Measurements from ENCODE around the gene TH. TPM values are rescaled to one million over a fixed set of nuclear protein-coding genes. Genes with fewer than 3 reads are reported as not detected.
A peak's percentile ranks its signal among the peaks of the same experiment; 100 is the strongest.

The TH gene
- total RNA-seq, 1 experiment from 2014 or later = not detected

DNA sequence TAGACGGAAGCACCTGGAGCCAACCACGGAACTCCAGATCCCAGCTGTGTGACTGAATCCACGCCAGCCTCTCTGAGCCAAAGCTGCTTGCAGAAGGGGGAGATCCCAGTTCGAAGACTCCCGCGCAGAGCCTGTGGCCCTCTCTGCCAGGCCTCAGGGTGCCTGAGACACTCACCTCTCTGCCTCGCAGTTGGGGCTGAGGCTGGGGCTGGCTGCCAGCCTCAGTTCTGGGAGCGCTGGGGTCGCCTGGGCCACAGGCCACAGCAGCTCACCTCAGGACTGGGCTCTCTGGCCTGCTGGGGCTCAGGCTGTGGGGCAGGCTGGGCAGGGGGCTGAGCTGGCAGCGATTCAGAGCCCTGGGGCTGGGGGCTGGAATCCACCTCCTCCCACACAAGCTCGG, 24.2 kb downstream of the TH start:
- Histone ChIP-seq H3K4me3 (ENCODE audit: low read depth, low read length) (no peak overlapping the region), H3K36me3 (ENCODE audit: control insufficient read depth, insufficient read depth, low read length) (no peaks in the 10 kb centered on the region), H3K9me3 (no peaks in the 10 kb centered on the region), H3K4me1 (peaks cover 5% of the 10 kb centered on the region), H3K27me3 (replicated peaks; ENCODE audit: control insufficient read depth, insufficient read depth, low read length) (peaks cover 2% of the 10 kb centered on the region)
- Mint-ChIP-seq H3K27ac (ENCODE audit: unreplicated experiment) (no peak overlapping the region), H3K4me3 (ENCODE audit: unreplicated experiment) (no peak overlapping the region), H3K9me3 (ENCODE audit: unreplicated experiment) (no peaks in the 10 kb centered on the region), H3K36me3 (ENCODE audit: insufficient read depth, unreplicated experiment) (peaks cover 6% of the 10 kb centered on the region), H3K27me3 (ENCODE audit: insufficient read depth, unreplicated experiment) (peaks cover 15% of the 10 kb centered on the region), H3K4me1 (ENCODE audit: low read depth, unreplicated experiment) (peaks cover 5% of the 10 kb centered on the region)
- ChIA-PET POLR2A (no interaction called here), CTCF (interaction anchor here (0.7 to 11.5 kb wide), 9 partner anchors 9 to 455 kb away, joined by 3 to 168 read pairs (median 11); partner anchors contain the start of gene INS)
- TF ChIP-seq, protein P1, sequence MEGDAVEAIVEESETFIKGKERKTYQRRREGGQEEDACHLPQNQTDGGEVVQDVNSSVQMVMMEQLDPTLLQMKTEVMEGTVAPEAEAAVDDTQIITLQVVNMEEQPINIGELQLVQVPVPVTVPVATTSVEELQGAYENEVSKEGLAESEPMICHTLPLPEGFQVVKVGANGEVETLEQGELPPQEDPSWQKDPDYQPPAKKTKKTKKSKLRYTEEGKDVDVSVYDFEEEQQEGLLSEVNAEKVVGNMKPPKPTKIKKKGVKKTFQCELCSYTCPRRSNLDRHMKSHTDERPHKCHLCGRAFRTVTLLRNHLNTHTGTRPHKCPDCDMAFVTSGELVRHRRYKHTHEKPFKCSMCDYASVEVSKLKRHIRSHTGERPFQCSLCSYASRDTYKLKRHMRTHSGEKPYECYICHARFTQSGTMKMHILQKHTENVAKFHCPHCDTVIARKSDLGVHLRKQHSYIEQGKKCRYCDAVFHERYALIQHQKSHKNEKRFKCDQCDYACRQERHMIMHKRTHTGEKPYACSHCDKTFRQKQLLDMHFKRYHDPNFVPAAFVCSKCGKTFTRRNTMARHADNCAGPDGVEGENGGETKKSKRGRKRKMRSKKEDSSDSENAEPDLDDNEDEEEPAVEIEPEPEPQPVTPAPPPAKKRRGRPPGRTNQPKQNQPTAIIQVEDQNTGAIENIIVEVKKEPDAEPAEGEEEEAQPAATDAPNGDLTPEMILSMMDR (IDR thresholded peaks at IDR 0.05; ENCODE audit: insufficient read depth in 1 of 2, low read depth in 1 of 2, low read length in 1 of 2, severe bottlenecking in 1 of 2, unreplicated experiment in 1 of 2) = no peak
- intact Hi-C loops (cut with micrococcal nuclease; ENCODE audit: unreplicated experiment) = no loop called here
- BruUV-seq (replicated peaks) = no TSS peak
- no peak for DNase-seq

DNA sequence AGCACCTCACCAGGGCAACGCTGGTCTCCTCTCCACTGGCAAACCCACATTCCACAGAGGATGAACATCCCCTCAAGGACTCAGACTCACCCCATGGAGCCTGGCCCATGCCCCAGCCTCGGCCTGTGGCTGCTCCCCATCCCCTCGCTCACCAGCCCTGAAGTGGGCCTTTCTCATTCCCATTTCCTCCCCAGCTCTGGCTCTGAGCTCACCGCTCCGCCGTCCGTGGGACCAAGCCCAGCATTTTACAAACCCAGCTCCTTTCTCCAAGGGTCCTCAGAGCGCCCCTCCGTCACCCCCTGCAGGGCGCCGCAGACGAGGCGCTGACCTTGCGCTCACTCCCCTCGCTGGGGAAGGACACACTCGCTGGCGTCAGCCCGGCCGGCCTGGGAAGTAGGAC, 25.6 kb downstream of the TH start:
- Histone ChIP-seq H3K27me3 (replicated peaks; ENCODE audit: control insufficient read depth, insufficient read depth, low read length) (peaks cover 2% of the 10 kb centered on the region), H3K4me1 (peaks cover 5% of the 10 kb centered on the region), H3K9me3 (no peaks in the 10 kb centered on the region), H3K36me3 (ENCODE audit: control insufficient read depth, insufficient read depth, low read length) (no peaks in the 10 kb centered on the region), H3K4me3 (ENCODE audit: low read depth, low read length) (no peak overlapping the region)
- intact Hi-C loops (cut with micrococcal nuclease; ENCODE audit: unreplicated experiment) = no loop called here
- H3K9me3 Mint-ChIP-seq (ENCODE audit: unreplicated experiment) = no peaks in the 10 kb centered on the region
- H3K36me3 Mint-ChIP-seq (ENCODE audit: insufficient read depth, unreplicated experiment) = peaks cover 6% of the 10 kb centered on the region
- peaks cover 9% of the 10 kb centered on the region for H3K4me1 Mint-ChIP-seq (ENCODE audit: low read depth, unreplicated experiment)
- ChIA-PET CTCF (interaction anchor here (1.4 to 11.5 kb wide), 4 partner anchors 10 to 109 kb away, joined by 3 to 157 read pairs (median 8); no protein-coding TSS in a partner anchor), POLR2A (no interaction called here)
- BruUV-seq (replicated peaks) = no TSS peak
- peaks cover 25% of the 10 kb centered on the region for H3K27me3 Mint-ChIP-seq (ENCODE audit: insufficient read depth, unreplicated experiment)
- DNase-seq = no peak
- H3K4me3 Mint-ChIP-seq (ENCODE audit: unreplicated experiment) = no peak overlapping the region
- TF ChIP-seq, protein P1 (IDR thresholded peaks at IDR 0.05; ENCODE audit: insufficient read depth in 1 of 2, low read depth in 1 of 2, low read length in 1 of 2, severe bottlenecking in 1 of 2, unreplicated experiment in 1 of 2) = no peak
- no peak overlapping the region for H3K27ac Mint-ChIP-seq (ENCODE audit: unreplicated experiment)

DNA sequence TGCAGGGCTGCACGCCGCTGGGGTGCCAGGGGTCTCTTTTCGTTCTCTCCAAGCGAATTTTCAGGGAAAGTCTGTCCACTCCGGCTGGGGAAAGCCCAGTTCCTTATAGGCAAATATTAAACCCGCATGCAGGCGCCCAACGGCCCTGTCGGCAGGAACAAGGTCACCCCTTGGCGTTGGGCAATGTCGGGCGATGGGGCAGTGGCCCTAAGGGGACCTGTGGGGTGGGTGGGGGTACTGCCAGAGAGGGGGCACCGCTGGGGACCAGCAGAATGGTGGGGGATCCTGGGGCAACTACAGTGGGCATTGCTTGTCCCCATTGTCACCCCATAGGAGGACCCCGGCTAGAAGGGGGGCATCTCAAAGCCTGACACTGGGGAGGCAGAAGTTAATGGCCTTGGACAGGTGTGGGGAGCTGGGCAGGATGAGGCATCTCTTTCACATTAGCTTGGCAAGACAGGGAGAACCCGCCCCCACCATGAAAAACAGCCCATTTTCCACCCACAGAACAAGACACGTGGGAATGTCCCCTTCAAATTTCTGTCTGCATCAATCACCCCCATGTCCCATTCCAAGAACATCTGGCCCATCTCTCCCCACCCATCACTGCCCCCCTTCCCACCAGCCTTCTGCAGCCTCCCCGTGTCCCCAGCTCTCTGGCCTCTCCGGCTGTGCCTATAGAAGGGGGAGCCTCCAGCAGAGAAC, 26.9 kb downstream of the TH start:
- Mint-ChIP-seq H3K4me3 (ENCODE audit: unreplicated experiment) (peak overlapping the region; percentile 59), H3K4me1 (ENCODE audit: low read depth, unreplicated experiment) (peaks cover 9% of the 10 kb centered on the region), H3K27ac (ENCODE audit: unreplicated experiment) (no peak overlapping the region), H3K36me3 (ENCODE audit: insufficient read depth, unreplicated experiment) (peaks cover 6% of the 10 kb centered on the region), H3K9me3 (ENCODE audit: unreplicated experiment) (no peaks in the 10 kb centered on the region), H3K27me3 (ENCODE audit: insufficient read depth, unreplicated experiment) (peaks cover 26% of the 10 kb centered on the region)
- intact Hi-C loops (cut with micrococcal nuclease; ENCODE audit: unreplicated experiment) = no loop called here
- H3K27me3 ChIP-seq (replicated peaks; ENCODE audit: control insufficient read depth, insufficient read depth, low read length) = peaks cover 2% of the 10 kb centered on the region
- no peaks in the 10 kb centered on the region for H3K9me3 ChIP-seq
- H3K4me1 ChIP-seq = peaks cover 8% of the 10 kb centered on the region
- TF ChIP-seq, protein P1 (IDR thresholded peaks at IDR 0.05; ENCODE audit: insufficient read depth in 1 of 2, low read depth in 1 of 2, low read length in 1 of 2, severe bottlenecking in 1 of 2, unreplicated experiment in 1 of 2) = no peak
- H3K36me3 ChIP-seq (ENCODE audit: control insufficient read depth, insufficient read depth, low read length) = no peaks in the 10 kb centered on the region
- POLR2A ChIA-PET = interaction anchor here (0.6 kb wide), 1 partner anchor 106 kb away, joined by 3 read pairs; no protein-coding TSS in a partner anchor
- BruUV-seq (replicated peaks) = no TSS peak
- H3K4me3 ChIP-seq (ENCODE audit: low read depth, low read length) = no peak overlapping the region
- DNase-seq = no peak
- CTCF ChIA-PET = interaction anchor here (1.3 to 11.5 kb wide), 2 partner anchors 108 to 263 kb away, joined by 8 to 157 read pairs; no protein-coding TSS in a partner anchor
